Suprapubic skin (tissue), 4 donors: ENCODE results near the gene CAMTA2.

ENCODE experiments used
- CTCF ChIP-seq, 2 donors: fragments of 200-600 bp in 1 of 2; fragments of 450-650 bp in 1 of 2; sonication (generic) in 1 of 2; IDR thresholded peaks; one replicate each; pipeline ENCODE4 v1.5.1; 2016 to 2019; ENCODE audit warnings: antibody characterized with exemption in 2 of 2, mild to moderate bottlenecking in 1 of 2, moderate library complexity in 1 of 2
- POLR2A ChIP-seq, 2 donors: fragments of 450-650 bp; IDR thresholded peaks; one replicate each; pipeline ENCODE4 v1.6.1; 2017; ENCODE audit warnings: antibody characterized with exemption in 2 of 2, mild to moderate bottlenecking in 2 of 2, moderate library complexity in 2 of 2
- POLR2AphosphoS5 ChIP-seq, 3 donors: sonication (generic); formaldehyde crosslinking; IDR thresholded peaks; one replicate each; pipeline ENCODE4 v1.6.1; 2017; ENCODE audit warnings: antibody characterized with exemption in 3 of 3

GRCh38 chr17:4950075-4950745 is 37.3 kb downstream of the CAMTA2 start:
- TF ChIP-seq CTCF (IDR thresholded peaks at IDR 0.05) (no peak), POLR2A (IDR thresholded peaks at IDR 0.05) (no peak), POLR2AphosphoS5 (IDR thresholded peaks at IDR 0.05) (no peak)
